ENCODE data around the gene POLR3GL.

- TF ChIP-seq CTCF (optimal IDR thresholded peaks at IDR 0.05 in 1 of 3, IDR thresholded peaks at IDR 0.05 in 1 of 3, conservative IDR thresholded peaks at IDR 0.05 in 1 of 3; ENCODE audit: extremely low read depth in 1 of 3, insufficient read depth in 2 of 3, low read length in 3 of 3) (no peak), EZH2 (IDR thresholded peaks at IDR 0.05; ENCODE audit: low read length) (no peak)
Measured at GRCh38 chr1:145995148-145995881, 30.8 kb downstream of the POLR3GL start.
